ENCODE measurements around the gene PAM.

DNA sequence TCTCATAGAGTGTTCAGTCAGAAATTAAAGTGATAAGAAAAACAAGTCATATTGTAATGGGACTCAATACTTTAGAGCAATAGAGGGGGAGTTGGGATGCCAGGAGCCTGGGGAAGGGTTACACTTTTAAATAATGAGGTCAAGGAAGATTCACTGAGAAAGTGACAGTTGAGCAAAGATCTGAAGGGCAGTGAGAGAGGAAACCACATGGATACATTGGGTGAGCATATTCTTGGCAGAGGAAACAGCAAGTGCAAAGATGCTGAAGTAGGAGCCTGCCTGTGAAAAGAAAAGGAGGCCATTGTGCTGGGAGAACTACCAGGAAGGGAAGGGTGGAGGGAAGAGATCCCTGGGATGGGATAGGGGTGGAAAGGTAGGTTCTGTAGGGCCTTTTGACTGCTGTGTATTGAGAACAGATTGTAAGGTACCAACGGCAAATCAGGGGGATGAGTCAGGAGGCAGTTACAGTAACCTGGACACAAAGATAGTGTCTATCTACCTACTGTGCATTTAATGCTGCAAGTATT lies 79.4 kb downstream of the PAM start:
- TF ChIP-seq ONECUT2 (CRISPR knock-in tag; IDR thresholded peaks at IDR 0.05) (no peak), ELF4 (CRISPR knock-in tag; IDR thresholded peaks at IDR 0.05; ENCODE audit: borderline replicate concordance) (no peak), ZNF24 (IDR thresholded peaks at IDR 0.05) (no peak), MXI1 (IDR thresholded peaks at IDR 0.05; ENCODE audit: borderline replicate concordance, low read depth, low read length) (no peak), CHD4 (IDR thresholded peaks at IDR 0.05; ENCODE audit: borderline replicate concordance, low read length) (no peak)
- TF ChIP-seq, protein P1, sequence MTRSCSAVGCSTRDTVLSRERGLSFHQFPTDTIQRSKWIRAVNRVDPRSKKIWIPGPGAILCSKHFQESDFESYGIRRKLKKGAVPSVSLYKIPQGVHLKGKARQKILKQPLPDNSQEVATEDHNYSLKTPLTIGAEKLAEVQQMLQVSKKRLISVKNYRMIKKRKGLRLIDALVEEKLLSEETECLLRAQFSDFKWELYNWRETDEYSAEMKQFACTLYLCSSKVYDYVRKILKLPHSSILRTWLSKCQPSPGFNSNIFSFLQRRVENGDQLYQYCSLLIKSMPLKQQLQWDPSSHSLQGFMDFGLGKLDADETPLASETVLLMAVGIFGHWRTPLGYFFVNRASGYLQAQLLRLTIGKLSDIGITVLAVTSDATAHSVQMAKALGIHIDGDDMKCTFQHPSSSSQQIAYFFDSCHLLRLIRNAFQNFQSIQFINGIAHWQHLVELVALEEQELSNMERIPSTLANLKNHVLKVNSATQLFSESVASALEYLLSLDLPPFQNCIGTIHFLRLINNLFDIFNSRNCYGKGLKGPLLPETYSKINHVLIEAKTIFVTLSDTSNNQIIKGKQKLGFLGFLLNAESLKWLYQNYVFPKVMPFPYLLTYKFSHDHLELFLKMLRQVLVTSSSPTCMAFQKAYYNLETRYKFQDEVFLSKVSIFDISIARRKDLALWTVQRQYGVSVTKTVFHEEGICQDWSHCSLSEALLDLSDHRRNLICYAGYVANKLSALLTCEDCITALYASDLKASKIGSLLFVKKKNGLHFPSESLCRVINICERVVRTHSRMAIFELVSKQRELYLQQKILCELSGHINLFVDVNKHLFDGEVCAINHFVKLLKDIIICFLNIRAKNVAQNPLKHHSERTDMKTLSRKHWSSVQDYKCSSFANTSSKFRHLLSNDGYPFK (CRISPR knock-in tag; IDR thresholded peaks at IDR 0.05; ENCODE audit: borderline replicate concordance) = no peak
- TF ChIP-seq, protein P2, sequence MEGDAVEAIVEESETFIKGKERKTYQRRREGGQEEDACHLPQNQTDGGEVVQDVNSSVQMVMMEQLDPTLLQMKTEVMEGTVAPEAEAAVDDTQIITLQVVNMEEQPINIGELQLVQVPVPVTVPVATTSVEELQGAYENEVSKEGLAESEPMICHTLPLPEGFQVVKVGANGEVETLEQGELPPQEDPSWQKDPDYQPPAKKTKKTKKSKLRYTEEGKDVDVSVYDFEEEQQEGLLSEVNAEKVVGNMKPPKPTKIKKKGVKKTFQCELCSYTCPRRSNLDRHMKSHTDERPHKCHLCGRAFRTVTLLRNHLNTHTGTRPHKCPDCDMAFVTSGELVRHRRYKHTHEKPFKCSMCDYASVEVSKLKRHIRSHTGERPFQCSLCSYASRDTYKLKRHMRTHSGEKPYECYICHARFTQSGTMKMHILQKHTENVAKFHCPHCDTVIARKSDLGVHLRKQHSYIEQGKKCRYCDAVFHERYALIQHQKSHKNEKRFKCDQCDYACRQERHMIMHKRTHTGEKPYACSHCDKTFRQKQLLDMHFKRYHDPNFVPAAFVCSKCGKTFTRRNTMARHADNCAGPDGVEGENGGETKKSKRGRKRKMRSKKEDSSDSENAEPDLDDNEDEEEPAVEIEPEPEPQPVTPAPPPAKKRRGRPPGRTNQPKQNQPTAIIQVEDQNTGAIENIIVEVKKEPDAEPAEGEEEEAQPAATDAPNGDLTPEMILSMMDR (CRISPR knock-in tag; IDR thresholded peaks at IDR 0.05) = no peak
- TF ChIP-seq, protein P3, sequence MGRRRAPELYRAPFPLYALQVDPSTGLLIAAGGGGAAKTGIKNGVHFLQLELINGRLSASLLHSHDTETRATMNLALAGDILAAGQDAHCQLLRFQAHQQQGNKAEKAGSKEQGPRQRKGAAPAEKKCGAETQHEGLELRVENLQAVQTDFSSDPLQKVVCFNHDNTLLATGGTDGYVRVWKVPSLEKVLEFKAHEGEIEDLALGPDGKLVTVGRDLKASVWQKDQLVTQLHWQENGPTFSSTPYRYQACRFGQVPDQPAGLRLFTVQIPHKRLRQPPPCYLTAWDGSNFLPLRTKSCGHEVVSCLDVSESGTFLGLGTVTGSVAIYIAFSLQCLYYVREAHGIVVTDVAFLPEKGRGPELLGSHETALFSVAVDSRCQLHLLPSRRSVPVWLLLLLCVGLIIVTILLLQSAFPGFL (CRISPR knock-in tag; IDR thresholded peaks at IDR 0.05) = no peak
- TF ChIP-seq, protein P4, sequence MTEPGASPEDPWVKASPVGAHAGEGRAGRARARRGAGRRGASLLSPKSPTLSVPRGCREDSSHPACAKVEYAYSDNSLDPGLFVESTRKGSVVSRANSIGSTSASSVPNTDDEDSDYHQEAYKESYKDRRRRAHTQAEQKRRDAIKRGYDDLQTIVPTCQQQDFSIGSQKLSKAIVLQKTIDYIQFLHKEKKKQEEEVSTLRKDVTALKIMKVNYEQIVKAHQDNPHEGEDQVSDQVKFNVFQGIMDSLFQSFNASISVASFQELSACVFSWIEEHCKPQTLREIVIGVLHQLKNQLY (CRISPR knock-in tag; IDR thresholded peaks at IDR 0.05) = no peak
